Stomach (tissue), 4 donors: ENCODE measurements around the gene HYAL1.

Experiments
- CTCF ChIP-seq, 7 experiments: fragments of 450-650 bp in 4 of 7; fragments of 200-600 bp in 3 of 7; sonication (generic) in 3 of 7; IDR thresholded peaks; one replicate each; pipeline ENCODE4 v1.5.1; 2016 to 2019; ENCODE audit warnings: antibody characterized with exemption in 7 of 7, control low read depth in 2 of 7, mild to moderate bottlenecking in 1 of 7
- POLR2A ChIP-seq, 4 donors: fragments of 450-650 bp; IDR thresholded peaks; one replicate each; pipeline ENCODE4 v1.6.1; 2016; ENCODE audit warnings: antibody characterized with exemption in 4 of 4, control low read depth in 2 of 4, mild to moderate bottlenecking in 1 of 4, moderate library complexity in 1 of 4

- TF ChIP-seq CTCF (IDR thresholded peaks at IDR 0.05) (no peak), POLR2A (IDR thresholded peaks at IDR 0.05) (no peak)
Measured at GRCh38 chr3:50275996-50276761, 27.2 kb downstream of the HYAL1 start.
